Naive thymus-derived CD4-positive, alpha-beta T cell (primary cell): ENCODE data around the gene TMEM41A. TPM values are rescaled to one million over a fixed set of nuclear protein-coding genes. Genes with fewer than 3 reads are reported as not detected.

ENCODE experiments used
- ATAC-seq: fragments of 150-1000 bp; cut with Tn5 transposase; 2 replicates; pipeline ENCODE4 v1.10.0; 2021; ENCODE audit warnings: mild to moderate bottlenecking, moderate library complexity
- CTCF ChIA-PET: fragments of 350-600 bp; sonication (Branson Sonifier 250); formaldehyde crosslinking; loops from one replicate; lab custom pipeline; 2021; ENCODE audit warnings: antibody characterized with exemption; lab: Charles Lee
- POLR2A ChIA-PET: fragments of 350-600 bp; sonication (Branson Sonifier 250); formaldehyde crosslinking; loops from one replicate; lab custom pipeline; 2021; ENCODE audit warnings: antibody characterized with exemption, inconsistent platforms; lab: Charles Lee
- DNase-seq, 9 donors: peaks; one replicate each; pipeline versions ENCODE4 v3.0.0 to v3.0.0-alpha.2; 2020 to 2022; ENCODE audit warnings: mixed read lengths in 1 of 9
- H3K27ac ChIP-seq: one replicate; pipeline ENCODE4 v1.7.0; 2013; ENCODE audit warnings: mild to moderate bottlenecking, low read depth, low read length, moderate library complexity
- H3K27me3 ChIP-seq, 2 donors: one replicate each; pipeline ENCODE4 v1.7.0; 2013; ENCODE audit warnings: low read length in 2 of 2, mild to moderate bottlenecking in 2 of 2, moderate library complexity in 2 of 2; ENCODE audit not compliant: control insufficient read depth in 2 of 2, insufficient read depth in 2 of 2
- H3K36me3 ChIP-seq, 3 experiments: 1 replicate in 2 of 3; 2 replicates in 1 of 3; pipeline ENCODE4 v1.7.0; 2013; ENCODE audit warnings: low read length in 3 of 3, mild to moderate bottlenecking in 3 of 3, moderate library complexity in 1 of 3; ENCODE audit not compliant: insufficient read depth in 3 of 3, control insufficient read depth in 2 of 3
- H3K4me1 ChIP-seq, 2 donors: one replicate each; pipeline ENCODE4 v1.7.0; 2013; ENCODE audit warnings: low read length in 2 of 2, mild to moderate bottlenecking in 2 of 2, moderate library complexity in 1 of 2; ENCODE audit not compliant: control insufficient read depth in 2 of 2, insufficient read depth in 2 of 2
- H3K4me3 ChIP-seq: 2 replicates; pipeline ENCODE4 v1.7.0; 2013; ENCODE audit warnings: mild to moderate bottlenecking, low read length
- H3K9me3 ChIP-seq, 3 experiments: 1 replicate in 2 of 3; 2 replicates in 1 of 3; pipeline ENCODE4 v1.7.0; 2013; ENCODE audit warnings: low read length in 3 of 3; ENCODE audit not compliant: control insufficient read depth in 2 of 3
- H3K27ac Mint-ChIP-seq, 9 donors: one replicate each; pipeline ENCODE4 v1.8.0; 2020 to 2022; ENCODE audit warnings: mixed read lengths in 9 of 9, mild to moderate bottlenecking in 8 of 9, moderate library complexity in 5 of 9, inconsistent platforms in 2 of 9
- H3K27me3 Mint-ChIP-seq, 5 donors: one replicate each; pipeline ENCODE4 v1.8.0; 2021 to 2022; ENCODE audit warnings: mixed read lengths in 5 of 5, mild to moderate bottlenecking in 1 of 5
- H3K36me3 Mint-ChIP-seq, 5 donors: one replicate each; pipeline ENCODE4 v1.8.0; 2020 to 2022; ENCODE audit warnings: mixed read lengths in 5 of 5, mild to moderate bottlenecking in 3 of 5, inconsistent platforms in 1 of 5
- H3K4me1 Mint-ChIP-seq, 7 donors: one replicate each; pipeline ENCODE4 v1.8.0; 2020 to 2022; ENCODE audit warnings: mixed read lengths in 7 of 7, mild to moderate bottlenecking in 3 of 7, inconsistent platforms in 1 of 7
- H3K4me3 Mint-ChIP-seq, 10 donors: one replicate each; pipeline ENCODE4 v1.8.0; 2020 to 2022; ENCODE audit warnings: mild to moderate bottlenecking in 10 of 10, mixed read lengths in 10 of 10, moderate library complexity in 6 of 10, inconsistent platforms in 2 of 10
- H3K9me3 Mint-ChIP-seq, 11 donors: one replicate each; pipeline ENCODE4 v1.8.0; 2020 to 2022; ENCODE audit warnings: mixed read lengths in 11 of 11, mild to moderate bottlenecking in 4 of 11, inconsistent platforms in 1 of 11, moderate library complexity in 1 of 11
- intact Hi-C, 2 donors: fragments of 100-400 bp; cut with micrococcal nuclease; formaldehyde crosslinking; loops; one replicate each; pipeline ENCODE4 v1.15.1; 2023
- polyA plus RNA-seq, 2 donors: library from polyadenylated mRNA; unstranded; fragments of 300-500 nt; fragmentation: Illumina TruSeq; gene quantifications; one replicate each; pipeline ENCODE4 v1.2.3, GENCODE V29; 2021
- total RNA-seq, 6 experiments: library from RNA in 5 of 6; stranded (reverse) in 5 of 6; gene quantifications; 1 replicate in 5 of 6; 2 replicates in 1 of 6; pipeline ENCODE4 v1.2.3 and lab custom pipeline; 2021 to 2026

TMEM41A gene
- total and polyA plus RNA-seq, 7 experiments from 2014 or later = 20.4 to 30.5 (median 29.1) TPM

DNA sequence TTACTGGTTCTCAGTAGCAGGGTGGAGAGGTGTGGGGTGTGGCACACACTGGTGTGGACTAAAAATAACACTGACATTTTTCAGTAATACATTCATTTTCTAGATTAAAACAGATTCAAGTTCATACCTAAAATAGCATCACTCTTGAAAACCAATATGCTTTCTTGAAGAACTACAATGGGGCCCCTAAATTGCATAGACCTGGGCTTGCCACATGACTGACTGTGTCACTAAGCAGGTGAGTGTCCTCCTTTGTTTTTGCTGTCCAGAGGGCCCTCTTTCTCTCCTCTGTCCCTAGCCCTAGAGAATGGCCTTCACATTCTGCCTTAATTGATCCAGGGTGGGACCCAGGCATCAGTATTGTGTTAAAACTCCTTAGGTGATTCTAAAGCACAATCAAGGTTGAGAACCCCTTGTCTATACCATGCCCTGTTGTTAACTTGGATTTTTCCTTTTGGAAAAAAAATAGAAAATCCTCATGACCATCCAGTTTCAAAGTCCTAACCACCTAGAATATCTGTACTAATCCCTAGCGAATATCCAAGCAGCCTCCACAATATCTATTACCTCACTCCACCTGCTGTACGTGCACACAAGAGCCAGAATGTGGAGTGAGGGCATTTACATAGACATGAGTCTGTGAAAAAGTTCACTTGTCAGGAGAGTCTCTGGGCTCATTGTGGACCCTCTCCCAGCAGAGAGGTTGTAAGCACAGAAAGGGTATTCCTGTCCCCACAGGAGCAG lies 18.7 kb upstream of the TMEM41A start:
- DNase-seq = no peak
- Histone ChIP-seq H3K4me3 (no peak overlapping the region), H3K4me1 (no peaks in the 10 kb centered on the region), H3K9me3 (no peaks in the 10 kb centered on the region), H3K36me3 (no peaks in the 10 kb centered on the region), H3K27me3 (no peaks in the 10 kb centered on the region), H3K27ac (no peak overlapping the region)
- intact Hi-C loops = no loop called here
- Mint-ChIP-seq H3K9me3 (no peaks in the 10 kb centered on the region), H3K4me1 (no peaks in the 10 kb centered on the region), H3K27ac (no peak overlapping the region), H3K4me3 (no peak overlapping the region), H3K36me3 (no peaks in the 10 kb centered on the region), H3K27me3 (peaks cover 6 to 28% (median 12%) of the 10 kb centered on the region in 5 donors)
- ChIA-PET CTCF (no interaction called here), POLR2A (no interaction called here)
- no peak for ATAC-seq

DNA sequence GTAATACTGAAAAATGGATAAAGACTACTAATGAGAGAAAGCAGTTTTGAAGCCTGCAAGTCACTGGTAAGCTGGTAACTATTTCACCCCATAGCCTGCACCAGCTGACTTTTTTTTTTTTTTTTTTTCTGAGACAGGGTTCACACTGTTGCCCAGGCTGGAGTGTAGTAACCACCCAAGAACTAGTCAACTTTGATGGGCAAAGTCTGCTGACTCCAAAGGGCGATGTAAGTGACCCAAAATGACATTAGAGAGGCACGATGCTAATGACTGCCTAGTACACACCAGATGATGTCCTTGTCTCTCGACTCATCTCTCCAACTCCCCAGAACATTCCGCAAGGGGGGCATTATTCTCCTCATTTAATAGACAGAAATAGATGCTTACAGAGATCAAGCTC lies 12.9 kb upstream of the TMEM41A start:
- no peak overlapping the region for H3K4me3 Mint-ChIP-seq
- POLR2A ChIA-PET = no interaction called here

DNA sequence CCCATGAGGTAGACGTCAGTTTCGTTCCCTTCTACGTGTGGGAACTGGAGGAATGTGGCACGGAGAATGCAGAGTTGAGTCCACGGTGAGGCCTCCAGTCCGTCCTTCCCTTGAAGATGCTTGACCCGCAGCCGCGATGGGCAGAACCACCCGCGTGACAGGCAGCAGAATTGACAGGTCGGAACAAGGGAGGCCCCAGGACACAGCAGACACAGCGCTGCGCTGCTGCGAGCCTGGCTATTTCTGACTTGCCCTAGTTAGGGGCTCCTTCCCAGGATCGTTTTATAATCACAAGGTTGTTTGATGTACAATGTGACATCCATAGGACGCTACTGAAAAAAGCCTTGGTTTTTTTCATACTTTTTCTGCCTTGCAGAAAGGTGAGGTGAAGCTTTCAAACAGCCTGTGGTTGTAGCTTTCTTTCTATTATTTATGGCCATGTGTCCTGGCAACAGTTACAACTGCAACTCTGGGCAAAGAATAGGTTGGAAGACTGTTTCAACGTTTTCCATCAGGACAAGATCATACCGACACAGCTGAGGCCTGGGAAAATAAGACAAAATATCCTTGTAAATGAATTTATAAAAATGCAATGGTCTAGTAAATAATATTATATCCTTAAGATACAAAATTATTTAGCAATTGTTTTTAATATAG lies 9.6 kb upstream of the TMEM41A start:
- Mint-ChIP-seq H3K4me3 (no peak overlapping the region), H3K27me3 (peaks cover 0 to 2% (median 0%) of the 10 kb centered on the region in 5 donors), H3K4me1 (no peaks in the 10 kb centered on the region), H3K9me3 (no peaks in the 10 kb centered on the region), H3K36me3 (no peaks in the 10 kb centered on the region), H3K27ac (no peak overlapping the region)
- Histone ChIP-seq H3K9me3 (no peaks in the 10 kb centered on the region), H3K36me3 (no peaks in the 10 kb centered on the region), H3K4me3 (no peak overlapping the region), H3K27me3 (no peaks in the 10 kb centered on the region), H3K27ac (no peak overlapping the region), H3K4me1 (no peaks in the 10 kb centered on the region)
- intact Hi-C loops = no loop called here
- ATAC-seq = no peak
- DNase-seq = no peak
- ChIA-PET CTCF (no interaction called here), POLR2A (no interaction called here)

More for the DNA sequence above, 12.9 kb upstream of the TMEM41A start:
- Mint-ChIP-seq H3K9me3 (no peaks in the 10 kb centered on the region), H3K4me1 (no peaks in the 10 kb centered on the region), H3K27ac (no peak overlapping the region), H3K36me3 (no peaks in the 10 kb centered on the region), H3K27me3 (peaks cover 0 to 5% (median 0%) of the 10 kb centered on the region in 5 donors)
- Histone ChIP-seq H3K4me1 (no peaks in the 10 kb centered on the region), H3K9me3 (no peaks in the 10 kb centered on the region), H3K36me3 (no peaks in the 10 kb centered on the region), H3K4me3 (no peak overlapping the region), H3K27me3 (no peaks in the 10 kb centered on the region), H3K27ac (no peak overlapping the region)
- CTCF ChIA-PET = no interaction called here
- ATAC-seq (no peak), DNase-seq (no peak)
- intact Hi-C loops = no loop called here

DNA sequence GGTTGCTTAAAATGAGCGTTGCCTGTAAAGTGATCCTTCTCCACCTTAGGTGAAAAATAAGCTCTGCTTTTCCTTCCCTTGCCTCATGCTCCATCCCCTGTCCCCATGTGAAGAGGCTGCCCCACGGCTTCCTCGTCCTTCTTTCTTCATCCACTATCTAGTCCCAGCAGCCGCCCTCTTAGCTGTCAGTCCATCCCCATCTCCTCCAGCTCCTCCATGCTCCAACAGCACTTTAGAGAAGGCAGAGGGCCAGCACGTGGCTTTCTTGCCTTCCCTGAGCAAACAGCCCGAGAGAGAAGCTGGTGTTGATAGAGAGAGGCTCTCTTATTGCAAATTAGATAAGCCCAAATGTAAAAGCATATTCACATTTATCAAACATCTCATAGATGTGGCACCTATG lies 9.0 kb upstream of the TMEM41A start:
- no peaks in the 10 kb centered on the region for H3K4me1 Mint-ChIP-seq
- H3K36me3 Mint-ChIP-seq = no peaks in the 10 kb centered on the region
- no peak overlapping the region for H3K27ac Mint-ChIP-seq
- ATAC-seq = no peak
- DNase-seq = no peak
- Histone ChIP-seq H3K27ac (no peak overlapping the region), H3K27me3 (no peaks in the 10 kb centered on the region), H3K36me3 (no peaks in the 10 kb centered on the region), H3K4me3 (no peak overlapping the region), H3K4me1 (no peaks in the 10 kb centered on the region), H3K9me3 (no peaks in the 10 kb centered on the region)
- no peaks in the 10 kb centered on the region for H3K27me3 Mint-ChIP-seq
- intact Hi-C loops = no loop called here
- no peaks in the 10 kb centered on the region for H3K9me3 Mint-ChIP-seq
- no peak overlapping the region for H3K4me3 Mint-ChIP-seq
- CTCF ChIA-PET = no interaction called here
- POLR2A ChIA-PET = no interaction called here

DNA sequence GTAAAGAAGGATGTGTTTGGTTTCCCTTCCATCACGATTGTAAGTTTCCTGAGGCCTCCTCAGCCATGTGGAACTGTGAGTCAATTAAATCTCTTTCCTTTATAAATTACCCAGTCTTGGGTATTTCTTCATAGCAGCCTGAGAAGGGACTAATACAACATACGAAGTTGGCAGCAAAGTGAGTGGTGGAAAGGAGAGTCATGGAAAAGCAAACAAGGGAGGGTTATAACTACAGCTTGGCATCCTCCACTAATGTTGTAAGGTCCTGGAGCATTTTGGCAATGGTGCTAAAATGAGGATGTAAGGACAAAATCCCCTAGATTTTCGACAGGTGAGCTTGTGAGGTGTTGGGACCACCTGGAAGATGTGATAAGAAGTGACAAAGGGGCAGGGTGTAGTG lies 5.8 kb upstream of the TMEM41A start:
- POLR2A ChIA-PET = no interaction called here
- Mint-ChIP-seq H3K4me3 (no peak overlapping the region), H3K4me1 (peaks cover 0 to 2% (median under 1%) of the 10 kb centered on the region in 7 donors)

DNA sequence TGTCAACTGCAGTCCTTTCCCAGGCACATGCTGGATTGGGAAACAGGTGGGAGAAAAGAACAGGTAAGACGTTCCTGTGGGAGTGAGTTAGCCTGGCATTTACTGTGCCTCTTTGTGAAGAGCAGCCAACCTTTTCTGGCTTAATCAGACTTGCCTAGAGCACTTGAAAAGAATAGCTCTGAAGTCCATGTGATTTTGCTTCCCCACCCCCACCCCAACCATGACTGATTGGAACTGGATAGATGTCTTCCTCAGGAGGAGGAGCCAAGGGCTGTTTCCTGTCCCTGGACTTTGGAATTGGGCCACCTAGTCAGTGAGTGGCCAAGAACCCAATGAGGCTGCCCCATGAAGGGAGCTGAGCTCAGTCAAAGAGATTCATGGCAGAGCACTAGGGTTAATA lies 4.7 kb upstream of the TMEM41A start:
- H3K4me3 ChIP-seq = no peak overlapping the region
- Mint-ChIP-seq H3K27me3 (peaks cover 0 to 10% (median 0%) of the 10 kb centered on the region in 5 donors), H3K4me1 (peaks cover 0 to 9% (median 7%) of the 10 kb centered on the region in 7 donors), H3K36me3 (no peaks in the 10 kb centered on the region), H3K27ac (no peak overlapping the region), H3K9me3 (no peaks in the 10 kb centered on the region), H3K4me3 (no peak overlapping the region)
- DNase-seq (no peak), ATAC-seq (no peak)
- H3K27ac ChIP-seq = no peak overlapping the region
- H3K4me1 ChIP-seq = peaks cover 3 to 4% of the 10 kb centered on the region in 2 donors
- no peaks in the 10 kb centered on the region for H3K9me3 ChIP-seq
- H3K27me3 ChIP-seq = no peaks in the 10 kb centered on the region
- ChIA-PET CTCF (no interaction called here), POLR2A (interaction anchor here (1.6 kb wide), 1 partner anchor 82 kb away, joined by 6 read pairs; the partner anchor contains the start of gene SENP2)
- intact Hi-C loops = no loop called here
- peaks cover 0 to 3% (median 0%) of the 10 kb centered on the region in 3 experiments for H3K36me3 ChIP-seq

More for the DNA sequence above, 5.8 kb upstream of the TMEM41A start:
- ATAC-seq (no peak), DNase-seq (no peak)
- no peak overlapping the region for H3K4me3 ChIP-seq
- Mint-ChIP-seq H3K36me3 (no peaks in the 10 kb centered on the region), H3K27me3 (peaks cover 0 to 10% (median 0%) of the 10 kb centered on the region in 5 donors), H3K9me3 (no peaks in the 10 kb centered on the region), H3K27ac (no peak overlapping the region)
- no peak overlapping the region for H3K27ac ChIP-seq
- no peaks in the 10 kb centered on the region for H3K27me3 ChIP-seq
- intact Hi-C loops = no loop called here
- no peaks in the 10 kb centered on the region for H3K36me3 ChIP-seq
- no peaks in the 10 kb centered on the region for H3K9me3 ChIP-seq
- no peaks in the 10 kb centered on the region for H3K4me1 ChIP-seq
- CTCF ChIA-PET = no interaction called here
